HG03108 (cell line): ENCODE measurements around the gene LRRC27.

ENCODE experiments used
- ATAC-seq: cut with Tn5 transposase; IDR thresholded peaks from one replicate; pipeline ENCODE4 v1.9.1; 2021; ENCODE audit warnings: moderate library complexity; ENCODE audit not compliant: unreplicated experiment

LRRC27 gene

DNA sequence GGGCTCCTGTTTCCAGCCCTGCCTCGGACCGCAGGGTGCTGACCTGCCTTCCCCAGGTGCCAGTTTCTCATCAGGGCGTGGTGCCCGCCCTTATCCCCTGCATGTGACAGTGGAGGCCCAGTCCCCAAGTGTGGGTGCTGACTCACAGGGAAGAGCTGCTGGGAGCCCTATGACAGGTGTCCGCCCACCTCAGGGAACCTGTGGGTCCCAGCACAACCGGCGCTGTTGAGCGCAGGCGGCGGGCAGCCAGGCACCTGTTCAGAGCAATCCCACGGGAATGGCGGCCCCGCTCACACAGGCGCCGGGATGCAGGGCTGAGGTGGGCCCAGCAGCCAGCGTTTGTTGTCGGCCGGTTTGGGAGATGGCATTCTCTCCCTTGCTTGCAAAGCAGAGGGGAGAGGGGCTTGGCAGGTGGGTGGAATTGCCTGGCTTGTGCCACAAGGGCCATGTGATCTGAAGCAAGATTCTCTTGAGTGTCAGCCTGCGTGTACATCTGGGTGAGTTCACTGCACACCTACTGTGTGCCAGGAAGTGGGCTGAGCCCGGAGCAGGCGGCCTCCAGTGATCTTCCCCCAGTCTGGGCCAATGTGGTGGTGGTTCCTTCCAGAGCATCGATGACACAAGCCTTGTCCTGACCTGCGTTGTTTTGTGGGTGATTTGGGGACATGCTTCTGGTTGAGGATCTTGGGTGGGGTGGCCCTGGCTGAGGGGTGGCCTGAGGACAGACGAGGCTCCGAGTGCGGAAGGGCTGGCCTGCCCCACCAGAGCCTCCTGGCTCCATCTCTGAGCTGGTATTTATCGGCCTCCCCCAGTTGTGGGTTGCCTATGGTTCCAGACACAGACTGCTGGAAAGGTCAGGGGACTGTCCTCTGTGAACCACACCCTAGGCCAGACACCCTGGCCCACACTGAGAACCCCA, 67.4 kb downstream of the LRRC27 start:
- no peak for ATAC-seq

DNA sequence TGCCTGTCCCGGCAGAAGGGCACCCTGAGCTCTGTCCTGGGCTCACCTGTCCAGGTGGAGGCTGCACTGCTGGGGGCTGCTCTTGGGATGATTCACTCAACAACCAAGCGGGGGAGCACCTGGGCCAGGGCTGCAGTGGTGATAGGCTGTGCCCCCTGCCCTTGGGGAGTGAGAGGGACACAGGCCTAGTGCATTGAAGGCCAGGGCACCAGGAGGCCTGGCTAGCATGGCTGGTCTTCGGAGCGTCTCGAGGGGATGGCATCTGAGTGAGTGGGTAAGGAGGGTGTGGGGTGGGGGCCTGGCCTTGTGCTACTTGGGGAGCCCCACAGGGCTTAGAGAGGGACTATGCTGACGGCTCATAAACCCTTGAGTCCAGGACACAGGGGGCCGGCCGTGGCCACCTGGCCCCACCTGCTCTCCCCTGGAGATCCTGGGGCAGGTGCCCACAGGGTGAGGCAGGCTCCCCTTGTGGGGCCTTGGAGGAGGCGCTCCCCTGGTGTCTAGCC, 68.1 kb downstream of the LRRC27 start:
- no peak for ATAC-seq

- no peak for ATAC-seq
These were observed 68.7 kb downstream of the LRRC27 start for GRCh38 chr10:132400547-132401151.

DNA sequence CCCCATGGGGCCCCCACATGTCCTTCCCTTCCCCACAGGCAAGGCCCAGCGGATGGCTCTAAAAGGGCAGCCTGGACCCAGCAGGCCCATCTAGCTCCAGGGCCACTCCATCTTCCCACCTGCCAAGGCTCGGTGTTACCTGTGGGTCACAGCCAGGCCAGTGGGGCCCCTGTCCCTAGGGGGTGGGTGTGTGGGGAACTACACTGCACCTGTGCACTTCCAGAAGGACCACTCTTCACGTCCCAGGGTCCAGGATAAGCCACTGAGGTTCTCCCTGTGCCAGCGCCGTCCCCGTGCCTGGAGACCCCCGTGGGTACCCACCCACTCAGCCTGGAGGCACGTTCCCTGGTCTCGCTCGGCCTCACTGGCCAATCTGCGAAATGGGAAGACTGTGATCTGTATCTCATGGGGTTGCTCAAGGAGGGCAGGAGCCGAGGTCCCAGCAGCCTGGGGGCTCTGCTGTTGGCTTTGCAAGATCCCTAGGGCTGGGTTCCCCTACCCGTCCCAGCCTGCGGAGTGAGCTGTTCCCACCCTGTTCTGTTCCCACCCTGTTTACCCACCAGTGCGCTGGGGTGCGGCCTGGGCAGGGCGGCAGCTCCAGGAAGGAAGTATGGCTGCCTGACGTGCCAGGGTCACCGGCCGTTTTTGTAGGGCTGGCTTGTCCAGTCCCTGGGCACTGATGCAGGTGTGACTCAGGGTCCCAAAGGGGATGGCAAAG, 69.6 kb downstream of the LRRC27 start:
- no peak for ATAC-seq

- ATAC-seq, result no peak
These were observed 70.8 kb downstream of the LRRC27 start for GRCh38 chr10:132402781-132403241.

- no peak for ATAC-seq
These were observed 71.6 kb downstream of the LRRC27 start for GRCh38 chr10:132403511-132404168.

DNA sequence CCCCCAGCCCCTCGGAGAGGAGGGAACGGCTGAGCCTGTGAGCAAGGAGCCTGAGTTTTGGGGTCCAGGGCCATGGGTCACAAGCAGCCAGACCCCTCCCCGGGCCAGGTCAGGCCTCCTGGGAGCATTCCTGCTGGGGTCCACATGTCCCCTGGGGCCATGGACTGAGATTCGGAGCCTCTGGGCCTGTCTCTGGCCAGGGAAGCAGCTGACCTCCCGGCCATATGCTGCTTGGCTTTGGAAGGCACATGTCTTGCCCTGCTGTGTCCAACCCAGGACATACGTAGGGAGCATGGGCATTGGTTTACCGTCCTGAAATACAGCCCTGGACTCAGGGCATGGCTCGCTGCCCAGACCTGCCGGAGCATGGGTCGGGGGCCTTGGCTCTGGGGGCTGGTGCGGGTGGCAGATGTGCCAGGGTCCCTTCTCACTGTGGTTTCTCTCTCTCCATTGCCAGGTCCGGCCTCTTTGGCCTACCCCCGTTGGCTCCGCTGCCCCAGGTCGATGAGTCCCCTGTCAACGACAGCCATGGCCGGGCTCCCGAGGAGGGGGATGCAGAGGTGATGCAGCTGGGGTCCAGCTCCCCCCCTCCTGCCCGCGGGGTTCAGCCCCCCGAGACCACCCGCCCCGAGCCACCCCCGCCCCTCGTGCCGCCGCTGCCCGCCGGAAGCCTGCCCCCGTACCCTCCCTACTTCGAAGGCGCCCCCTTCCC, 72.3 kb downstream of the LRRC27 start:
- no peak for ATAC-seq

DNA sequence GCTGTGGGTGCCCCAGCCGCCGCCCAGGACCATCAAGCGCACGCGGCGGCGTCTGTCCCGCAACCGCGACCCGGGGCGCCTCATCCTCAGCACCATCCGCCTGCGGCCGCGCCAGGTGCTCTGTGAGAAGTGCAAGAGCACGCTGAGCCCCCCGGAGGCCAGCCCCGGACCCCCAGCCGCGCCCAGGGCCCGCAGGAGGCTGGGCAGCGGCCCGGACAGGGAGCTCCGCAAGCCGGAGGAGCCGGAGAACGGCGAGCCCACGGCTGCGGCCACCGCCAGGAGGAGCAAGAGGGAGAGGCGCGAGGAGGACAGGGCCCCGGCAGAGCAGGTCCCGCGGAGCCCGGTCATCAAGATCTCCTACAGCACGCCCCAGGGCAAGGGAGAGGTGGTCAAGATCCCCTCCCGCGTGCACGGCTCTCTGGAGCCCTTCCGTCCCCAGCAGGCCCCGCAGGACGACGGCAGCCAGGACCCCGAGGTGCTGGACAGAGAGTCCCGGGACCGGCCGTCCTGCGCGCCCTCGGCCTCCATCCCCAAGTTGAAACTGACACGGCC, 73.0 kb downstream of the LRRC27 start:
- ATAC-seq, result no peak

DNA sequence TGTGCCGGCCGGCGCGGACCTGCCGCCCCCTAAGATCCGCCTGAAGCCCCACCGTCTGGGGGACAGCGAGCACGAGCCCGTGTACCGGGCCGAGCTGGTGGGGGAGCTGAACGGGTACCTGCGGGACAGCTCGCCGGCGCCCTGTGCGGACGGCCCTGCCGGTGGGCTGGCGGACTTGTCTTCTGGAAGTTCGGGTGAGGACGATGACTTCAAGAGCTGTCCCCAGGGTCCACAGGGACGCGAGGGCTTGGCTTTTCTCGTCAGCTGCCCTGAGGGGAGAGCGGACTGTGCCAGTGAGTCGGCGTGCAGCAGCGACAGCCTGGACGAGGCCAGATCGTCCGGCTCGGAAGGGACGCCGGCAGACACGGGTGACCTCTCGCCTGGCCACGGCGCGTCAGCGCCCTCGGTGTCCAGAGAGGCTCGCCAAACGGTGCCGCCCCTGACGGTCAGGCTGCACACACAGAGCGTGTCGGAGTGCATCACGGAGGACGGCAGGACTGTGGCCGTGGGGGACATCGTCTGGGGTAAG, 73.5 kb downstream of the LRRC27 start:
- no peak for ATAC-seq

GRCh38 chr10:132406181-132406580, 74.2 kb downstream of the LRRC27 start:
- ATAC-seq, result no peak

DNA sequence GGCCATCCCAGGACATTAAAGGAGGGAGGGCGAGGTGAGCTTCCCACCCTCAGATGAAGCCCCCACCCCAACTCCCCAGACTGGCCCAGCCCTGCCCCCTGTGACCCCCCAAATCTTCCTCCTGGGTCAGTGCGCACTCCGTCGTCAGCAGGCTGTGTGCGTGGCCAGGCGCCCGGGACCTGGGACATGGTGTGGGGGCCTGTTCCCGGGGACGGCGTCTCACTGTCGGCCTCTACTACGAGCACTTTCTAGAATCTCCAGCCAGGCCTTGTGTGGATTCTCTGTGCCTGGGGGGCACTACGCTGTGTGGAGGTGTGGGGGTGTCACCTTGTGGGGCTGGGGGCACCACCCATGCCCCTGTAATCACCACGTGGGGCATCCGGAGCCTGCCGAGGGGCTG, 74.8 kb downstream of the LRRC27 start:
- no peak for ATAC-seq

GRCh38 chr10:132407243-132407746, 75.3 kb downstream of the LRRC27 start:
- no peak for ATAC-seq

DNA sequence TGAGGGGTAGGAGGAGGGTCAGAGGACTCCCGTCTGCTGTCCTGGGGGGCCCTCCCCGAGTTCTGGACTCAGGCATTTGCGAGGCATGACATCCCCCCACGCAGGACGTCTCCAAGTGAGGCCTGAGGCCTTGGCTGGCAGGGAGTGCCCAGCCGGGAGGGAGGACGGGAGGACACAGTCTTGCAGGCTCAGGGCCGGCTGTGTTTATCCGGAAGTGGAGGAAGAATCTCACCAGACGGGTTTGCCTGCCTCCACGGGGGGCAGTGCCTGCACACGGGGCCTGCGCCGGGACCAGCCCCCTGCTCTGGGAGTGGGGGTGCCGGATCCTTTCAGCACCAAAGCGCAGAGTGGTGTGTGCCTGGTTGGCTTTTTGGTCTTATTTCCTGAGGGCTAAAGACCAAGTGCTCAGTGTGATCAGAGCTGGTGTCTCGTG, 75.9 kb downstream of the LRRC27 start:
- no peak for ATAC-seq

DNA sequence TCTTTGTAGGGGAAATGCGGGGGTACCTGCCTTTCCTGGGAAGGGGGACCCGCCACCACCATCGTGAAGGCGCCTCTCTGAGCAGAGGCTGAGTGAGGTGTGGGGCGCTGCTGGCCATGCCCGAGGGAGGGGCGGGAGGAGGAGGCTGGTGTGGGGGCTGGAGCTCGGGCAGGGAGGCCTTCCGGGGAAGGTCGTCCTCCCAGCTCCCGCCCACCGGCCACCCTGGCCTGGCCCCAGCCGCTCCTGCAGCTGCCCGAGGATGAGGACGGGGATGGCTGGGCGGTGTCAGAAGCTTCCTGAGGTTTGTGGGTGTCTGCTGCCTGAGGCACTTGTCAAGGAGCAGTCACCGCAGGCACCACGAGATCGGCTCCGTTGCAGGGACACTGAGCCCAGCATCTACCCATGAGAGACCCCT, 76.4 kb downstream of the LRRC27 start:
- no peak for ATAC-seq

DNA sequence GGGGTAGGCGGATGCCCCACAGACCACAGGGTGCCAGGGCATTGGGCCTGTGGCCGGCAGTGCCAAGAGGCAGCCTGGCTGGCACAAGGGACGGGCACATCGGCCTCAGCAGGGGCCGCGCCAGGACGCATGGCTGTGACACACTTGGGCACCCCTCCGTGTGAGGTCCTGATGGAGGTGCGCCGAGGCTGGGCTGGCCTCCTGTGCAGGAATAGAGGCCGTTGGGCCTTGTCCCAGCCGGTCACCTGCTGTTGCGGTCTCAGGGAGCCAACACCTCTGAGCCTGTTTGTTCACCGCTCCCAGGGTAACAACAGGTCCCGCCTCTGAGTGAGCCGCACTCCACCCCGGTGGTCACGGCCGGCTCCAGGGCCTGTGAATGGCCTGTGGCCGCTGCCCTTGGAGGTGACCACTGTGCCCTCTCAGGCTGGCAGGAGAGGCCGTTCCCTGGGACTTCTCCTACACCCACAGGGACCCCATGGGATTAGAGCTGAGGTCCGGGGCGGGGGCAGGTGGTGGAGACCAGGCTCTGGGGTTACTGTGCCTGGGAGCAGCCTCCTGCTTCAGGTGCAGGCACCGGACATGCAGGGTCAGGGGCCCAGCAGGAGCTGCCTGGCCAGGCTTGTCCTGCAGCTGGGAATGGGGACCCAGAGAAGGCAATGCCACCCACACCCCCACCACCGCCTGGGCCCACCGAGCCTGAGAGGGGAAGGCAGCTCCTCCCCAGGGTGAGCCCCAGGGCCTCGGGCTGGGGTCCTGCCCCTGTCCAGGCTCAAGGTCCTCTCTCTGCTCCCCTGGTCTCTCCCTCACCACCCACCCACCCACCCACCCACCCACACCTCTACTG, 77.1 kb downstream of the LRRC27 start:
- no peak for ATAC-seq

GRCh38 chr10:132409667-132410028, 77.7 kb downstream of the LRRC27 start:
- ATAC-seq, result no peak

DNA sequence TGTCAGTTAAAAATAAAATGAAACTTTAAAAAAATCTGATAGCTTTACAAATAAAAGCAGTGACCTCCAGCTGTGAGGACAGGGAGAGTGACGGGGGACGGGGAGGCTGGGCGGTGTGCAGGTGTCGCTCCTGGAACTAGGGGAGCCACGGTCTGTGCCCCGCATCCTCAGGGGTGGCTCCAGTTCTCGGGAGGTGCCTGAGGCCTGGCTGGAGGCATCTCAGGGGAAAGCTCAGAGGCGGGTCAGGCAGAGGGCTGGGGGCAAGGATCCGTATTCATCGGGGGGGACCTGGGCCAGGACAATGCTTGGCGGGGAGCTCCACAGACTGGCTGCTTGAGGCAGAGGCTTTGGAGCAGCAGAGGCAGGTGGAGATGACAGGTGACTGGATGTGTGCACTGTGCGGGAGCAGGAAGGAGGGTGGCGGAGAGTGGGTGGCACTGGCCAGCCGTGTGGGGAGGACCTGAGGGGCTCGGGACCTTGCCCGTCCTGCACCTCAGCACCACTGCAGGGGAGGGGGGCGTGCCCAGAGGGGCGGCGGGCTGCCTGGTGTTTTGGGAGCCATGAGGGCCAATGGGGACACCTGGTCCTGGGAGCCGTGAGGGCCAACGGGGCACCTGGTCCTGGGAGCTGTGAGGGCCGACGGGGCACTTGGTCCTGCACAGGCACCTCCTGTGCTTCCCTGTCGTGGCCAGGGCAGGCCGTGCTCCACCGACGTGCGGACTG, 78.2 kb downstream of the LRRC27 start:
- no peak for ATAC-seq
